ENCODE results near the gene FSTL5. TPM values are rescaled to one million over a fixed set of nuclear protein-coding genes. Genes with fewer than 3 reads are reported as not detected.

The FSTL5 gene
- total and polyA plus RNA-seq, 2 experiments from 2014 or later = 0.06 to 0.49 TPM

DNA sequence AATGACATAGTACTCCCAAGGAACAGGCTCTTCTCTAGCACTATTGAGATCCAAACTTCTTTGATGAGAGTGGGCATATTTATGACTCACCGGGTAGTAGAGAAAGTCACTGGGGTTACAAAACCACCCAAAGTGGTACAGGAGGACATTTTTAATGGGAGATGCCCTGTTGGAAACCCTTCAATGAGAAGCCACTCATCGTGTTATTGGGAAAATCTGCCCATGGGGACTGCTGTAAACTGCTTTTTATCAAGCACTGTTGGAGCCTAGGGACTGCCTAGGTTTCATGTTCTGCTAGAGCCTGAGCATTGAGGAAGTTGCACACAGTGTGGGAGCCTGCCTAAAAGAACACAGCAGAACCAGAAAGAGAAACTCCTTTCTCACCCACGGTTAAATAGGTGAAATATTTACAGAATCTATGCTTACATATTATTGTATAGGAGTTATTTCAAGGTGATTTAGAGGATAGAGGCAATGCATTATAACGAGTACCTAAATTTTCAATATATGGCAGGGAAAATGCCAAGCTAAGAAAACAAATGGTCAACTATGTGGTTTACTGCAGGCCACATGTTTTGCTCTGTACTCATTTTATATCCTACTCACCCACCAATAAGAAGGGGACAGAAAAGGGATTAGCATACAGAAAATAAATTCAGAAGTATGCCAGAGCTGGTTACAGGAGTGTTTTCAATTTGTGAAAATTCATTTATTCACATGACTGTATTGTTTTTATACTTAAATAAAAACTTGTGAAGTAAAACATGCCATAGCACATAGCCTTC lies 559.1 kb downstream of the FSTL5 start:
- H3K4me1 Mint-ChIP-seq = no peaks in the 10 kb centered on the region
- Histone ChIP-seq H3K36me3 (ENCODE audit: insufficient read depth) (no peaks in the 10 kb centered on the region), H3F3A (replicated peaks; ENCODE audit: low read depth) (no peaks in the 10 kb centered on the region), H2AFZ (peak overlapping the region; percentile 23; the same call in 1 of the 2 replicates), H3K9me2 (ENCODE audit: insufficient read depth) (no peaks in the 10 kb centered on the region), H4K20me1 (replicated peaks; ENCODE audit: insufficient read depth) (no peaks in the 10 kb centered on the region), H3K27ac (ENCODE audit: low read depth) (no peak overlapping the region), H3K4me1 (ENCODE audit: insufficient read depth) (no peaks in the 10 kb centered on the region), H3K27me3 (ENCODE audit: insufficient read depth) (no peaks in the 10 kb centered on the region), H3K79me2 (replicated peaks; ENCODE audit: insufficient read depth) (no peaks in the 10 kb centered on the region), H3K4me3 (no peak overlapping the region), H3K4me2 (no peak overlapping the region)
- 0 out of 2 replicates have a peak overlapping the region, but pooled peaks have one; percentile 68 for H3K27ac Mint-ChIP-seq
- H3K36me3 Mint-ChIP-seq (ENCODE audit: low read depth) = no peaks in the 10 kb centered on the region
- ATAC-seq = no peak
- peaks cover 3% of the 10 kb centered on the region; the same call in 2 of the 3 replicates for H3K9me3 Mint-ChIP-seq
- H3K27me3 Mint-ChIP-seq (ENCODE audit: insufficient read depth, low read depth, poor library complexity) = peaks cover 3% of the 10 kb centered on the region
- no peak for DNase-seq (ENCODE audit: low spot score)
- TF ChIP-seq JUNB (IDR thresholded peaks at IDR 0.05; ENCODE audit: unreplicated experiment) = no peak
- TF ChIP-seq ZNF114 (CRISPR knock-in tag; IDR thresholded peaks at IDR 0.05) = no peak
- no peak for TF ChIP-seq EZH2 (IDR thresholded peaks at IDR 0.05; ENCODE audit: low read depth, unreplicated experiment)
- TF ChIP-seq, protein P1, sequence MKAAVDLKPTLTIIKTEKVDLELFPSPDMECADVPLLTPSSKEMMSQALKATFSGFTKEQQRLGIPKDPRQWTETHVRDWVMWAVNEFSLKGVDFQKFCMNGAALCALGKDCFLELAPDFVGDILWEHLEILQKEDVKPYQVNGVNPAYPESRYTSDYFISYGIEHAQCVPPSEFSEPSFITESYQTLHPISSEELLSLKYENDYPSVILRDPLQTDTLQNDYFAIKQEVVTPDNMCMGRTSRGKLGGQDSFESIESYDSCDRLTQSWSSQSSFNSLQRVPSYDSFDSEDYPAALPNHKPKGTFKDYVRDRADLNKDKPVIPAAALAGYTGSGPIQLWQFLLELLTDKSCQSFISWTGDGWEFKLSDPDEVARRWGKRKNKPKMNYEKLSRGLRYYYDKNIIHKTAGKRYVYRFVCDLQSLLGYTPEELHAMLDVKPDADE (IDR thresholded peaks at IDR 0.05) = no peak
- TF ChIP-seq POLR2AphosphoS5 (IDR thresholded peaks at IDR 0.05; ENCODE audit: low read depth) = no peak
- no peak for TF ChIP-seq CREB1 (CRISPR knock-in tag; IDR thresholded peaks at IDR 0.05; ENCODE audit: low read depth)
- TF ChIP-seq, protein P2, sequence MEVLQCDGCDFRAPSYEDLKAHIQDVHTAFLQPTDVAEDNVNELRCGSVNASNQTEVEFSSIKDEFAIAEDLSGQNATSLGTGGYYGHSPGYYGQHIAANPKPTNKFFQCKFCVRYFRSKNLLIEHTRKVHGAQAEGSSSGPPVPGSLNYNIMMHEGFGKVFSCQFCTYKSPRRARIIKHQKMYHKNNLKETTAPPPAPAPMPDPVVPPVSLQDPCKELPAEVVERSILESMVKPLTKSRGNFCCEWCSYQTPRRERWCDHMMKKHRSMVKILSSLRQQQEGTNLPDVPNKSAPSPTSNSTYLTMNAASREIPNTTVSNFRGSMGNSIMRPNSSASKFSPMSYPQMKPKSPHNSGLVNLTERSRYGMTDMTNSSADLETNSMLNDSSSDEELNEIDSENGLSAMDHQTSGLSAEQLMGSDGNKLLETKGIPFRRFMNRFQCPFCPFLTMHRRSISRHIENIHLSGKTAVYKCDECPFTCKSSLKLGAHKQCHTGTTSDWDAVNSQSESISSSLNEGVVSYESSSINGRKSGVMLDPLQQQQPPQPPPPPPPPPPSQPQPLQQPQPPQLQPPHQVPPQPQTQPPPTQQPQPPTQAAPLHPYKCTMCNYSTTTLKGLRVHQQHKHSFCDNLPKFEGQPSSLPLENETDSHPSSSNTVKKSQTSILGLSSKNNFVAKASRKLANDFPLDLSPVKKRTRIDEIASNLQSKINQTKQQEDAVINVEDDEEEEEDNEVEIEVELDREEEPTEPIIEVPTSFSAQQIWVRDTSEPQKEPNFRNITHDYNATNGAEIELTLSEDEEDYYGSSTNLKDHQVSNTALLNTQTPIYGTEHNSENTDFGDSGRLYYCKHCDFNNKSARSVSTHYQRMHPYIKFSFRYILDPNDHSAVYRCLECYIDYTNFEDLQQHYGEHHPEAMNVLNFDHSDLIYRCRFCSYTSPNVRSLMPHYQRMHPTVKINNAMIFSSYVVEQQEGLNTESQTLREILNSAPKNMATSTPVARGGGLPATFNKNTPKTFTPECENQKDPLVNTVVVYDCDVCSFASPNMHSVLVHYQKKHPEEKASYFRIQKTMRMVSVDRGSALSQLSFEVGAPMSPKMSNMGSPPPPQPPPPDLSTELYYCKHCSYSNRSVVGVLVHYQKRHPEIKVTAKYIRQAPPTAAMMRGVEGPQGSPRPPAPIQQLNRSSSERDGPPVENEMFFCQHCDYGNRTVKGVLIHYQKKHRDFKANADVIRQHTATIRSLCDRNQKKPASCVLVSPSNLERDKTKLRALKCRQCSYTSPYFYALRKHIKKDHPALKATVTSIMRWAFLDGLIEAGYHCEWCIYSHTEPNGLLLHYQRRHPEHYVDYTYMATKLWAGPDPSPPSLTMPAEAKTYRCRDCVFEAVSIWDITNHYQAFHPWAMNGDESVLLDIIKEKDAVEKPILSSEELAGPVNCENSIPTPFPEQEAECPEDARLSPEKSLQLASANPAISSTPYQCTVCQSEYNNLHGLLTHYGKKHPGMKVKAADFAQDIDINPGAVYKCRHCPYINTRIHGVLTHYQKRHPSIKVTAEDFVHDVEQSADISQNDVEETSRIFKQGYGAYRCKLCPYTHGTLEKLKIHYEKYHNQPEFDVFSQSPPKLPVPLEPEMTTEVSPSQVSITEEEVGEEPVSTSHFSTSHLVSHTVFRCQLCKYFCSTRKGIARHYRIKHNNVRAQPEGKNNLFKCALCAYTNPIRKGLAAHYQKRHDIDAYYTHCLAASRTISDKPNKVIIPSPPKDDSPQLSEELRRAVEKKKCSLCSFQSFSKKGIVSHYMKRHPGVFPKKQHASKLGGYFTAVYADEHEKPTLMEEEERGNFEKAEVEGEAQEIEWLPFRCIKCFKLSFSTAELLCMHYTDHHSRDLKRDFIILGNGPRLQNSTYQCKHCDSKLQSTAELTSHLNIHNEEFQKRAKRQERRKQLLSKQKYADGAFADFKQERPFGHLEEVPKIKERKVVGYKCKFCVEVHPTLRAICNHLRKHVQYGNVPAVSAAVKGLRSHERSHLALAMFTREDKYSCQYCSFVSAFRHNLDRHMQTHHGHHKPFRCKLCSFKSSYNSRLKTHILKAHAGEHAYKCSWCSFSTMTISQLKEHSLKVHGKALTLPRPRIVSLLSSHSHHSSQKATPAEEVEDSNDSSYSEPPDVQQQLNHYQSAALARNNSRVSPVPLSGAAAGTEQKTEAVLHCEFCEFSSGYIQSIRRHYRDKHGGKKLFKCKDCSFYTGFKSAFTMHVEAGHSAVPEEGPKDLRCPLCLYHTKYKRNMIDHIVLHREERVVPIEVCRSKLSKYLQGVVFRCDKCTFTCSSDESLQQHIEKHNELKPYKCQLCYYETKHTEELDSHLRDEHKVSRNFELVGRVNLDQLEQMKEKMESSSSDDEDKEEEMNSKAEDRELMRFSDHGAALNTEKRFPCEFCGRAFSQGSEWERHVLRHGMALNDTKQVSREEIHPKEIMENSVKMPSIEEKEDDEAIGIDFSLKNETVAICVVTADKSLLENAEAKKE (CRISPR knock-in tag; IDR thresholded peaks at IDR 0.05) = no peak
- no peak for TF ChIP-seq EZH2phosphoT487 (IDR thresholded peaks at IDR 0.05; ENCODE audit: unreplicated experiment)
- no peak for TF ChIP-seq NANOG (IDR thresholded peaks at IDR 0.05; ENCODE audit: borderline replicate concordance)
- no peak for TF ChIP-seq STAT1 (IDR thresholded peaks at IDR 0.05; ENCODE audit: unreplicated experiment)
- TF ChIP-seq, protein P3, sequence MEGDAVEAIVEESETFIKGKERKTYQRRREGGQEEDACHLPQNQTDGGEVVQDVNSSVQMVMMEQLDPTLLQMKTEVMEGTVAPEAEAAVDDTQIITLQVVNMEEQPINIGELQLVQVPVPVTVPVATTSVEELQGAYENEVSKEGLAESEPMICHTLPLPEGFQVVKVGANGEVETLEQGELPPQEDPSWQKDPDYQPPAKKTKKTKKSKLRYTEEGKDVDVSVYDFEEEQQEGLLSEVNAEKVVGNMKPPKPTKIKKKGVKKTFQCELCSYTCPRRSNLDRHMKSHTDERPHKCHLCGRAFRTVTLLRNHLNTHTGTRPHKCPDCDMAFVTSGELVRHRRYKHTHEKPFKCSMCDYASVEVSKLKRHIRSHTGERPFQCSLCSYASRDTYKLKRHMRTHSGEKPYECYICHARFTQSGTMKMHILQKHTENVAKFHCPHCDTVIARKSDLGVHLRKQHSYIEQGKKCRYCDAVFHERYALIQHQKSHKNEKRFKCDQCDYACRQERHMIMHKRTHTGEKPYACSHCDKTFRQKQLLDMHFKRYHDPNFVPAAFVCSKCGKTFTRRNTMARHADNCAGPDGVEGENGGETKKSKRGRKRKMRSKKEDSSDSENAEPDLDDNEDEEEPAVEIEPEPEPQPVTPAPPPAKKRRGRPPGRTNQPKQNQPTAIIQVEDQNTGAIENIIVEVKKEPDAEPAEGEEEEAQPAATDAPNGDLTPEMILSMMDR (conservative IDR thresholded peaks at IDR 0.05; ENCODE audit: low read depth in 2 of 2) = no peak
- no peak for TF ChIP-seq ZNF331 (CRISPR knock-in tag; IDR thresholded peaks at IDR 0.05; ENCODE audit: low read depth)
- H3K4me3 Mint-ChIP-seq = no peak overlapping the region
